GM21619 (cell line): ENCODE measurements around the gene BOC.

ENCODE experiments used
- ATAC-seq: cut with Tn5 transposase; IDR thresholded peaks from one replicate; pipeline ENCODE4 v1.9.1; 2021; ENCODE audit not compliant: unreplicated experiment

Gene BOC

GRCh38 chr3:113249111-113249510 lies 37.8 kb downstream of the BOC start:
- ATAC-seq: no peak

- ATAC-seq: no peak
Observed at GRCh38 chr3:113249601-113250000, 38.2 kb downstream of the BOC start.

DNA sequence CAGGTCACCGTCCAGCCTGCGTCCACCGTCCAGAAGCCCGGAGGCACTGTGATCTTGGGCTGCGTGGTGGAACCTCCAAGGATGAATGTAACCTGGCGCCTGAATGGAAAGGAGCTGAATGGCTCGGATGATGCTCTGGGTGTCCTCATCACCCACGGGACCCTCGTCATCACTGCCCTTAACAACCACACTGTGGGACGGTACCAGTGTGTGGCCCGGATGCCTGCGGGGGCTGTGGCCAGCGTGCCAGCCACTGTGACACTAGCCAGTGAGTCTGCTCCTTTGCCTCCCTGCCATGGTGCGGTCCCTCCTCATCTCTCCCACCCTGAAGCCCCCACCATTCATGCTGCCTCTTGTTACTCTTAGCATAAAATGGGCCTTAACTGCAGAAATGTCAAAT lies 39.2 kb downstream of the BOC start:
- no peak for ATAC-seq

DNA sequence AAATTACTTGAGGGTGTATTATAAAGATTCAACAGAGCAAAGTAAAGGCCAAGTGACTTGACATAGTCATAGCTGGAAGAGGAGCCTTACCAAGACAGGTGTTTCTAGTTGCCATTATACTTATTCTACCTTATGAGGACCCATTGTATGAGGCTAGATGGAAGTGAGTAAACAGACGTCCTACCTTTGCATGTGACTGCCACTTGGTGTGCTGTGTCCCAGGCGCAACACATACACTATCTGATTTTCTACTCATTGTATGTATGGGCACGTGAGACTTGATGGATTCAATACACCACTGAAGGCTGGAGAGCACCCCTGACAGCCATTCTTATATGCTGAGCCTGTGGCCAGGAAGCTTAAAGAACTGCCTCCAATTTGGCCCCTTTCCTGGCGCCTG lies 40.5 kb downstream of the BOC start:
- ATAC-seq: no peak

- no peak for ATAC-seq
Observed at GRCh38 chr3:113252553-113252952, 41.2 kb downstream of the BOC start.

- ATAC-seq: no peak
Observed at GRCh38 chr3:113253702-113254101, 42.3 kb downstream of the BOC start.

DNA sequence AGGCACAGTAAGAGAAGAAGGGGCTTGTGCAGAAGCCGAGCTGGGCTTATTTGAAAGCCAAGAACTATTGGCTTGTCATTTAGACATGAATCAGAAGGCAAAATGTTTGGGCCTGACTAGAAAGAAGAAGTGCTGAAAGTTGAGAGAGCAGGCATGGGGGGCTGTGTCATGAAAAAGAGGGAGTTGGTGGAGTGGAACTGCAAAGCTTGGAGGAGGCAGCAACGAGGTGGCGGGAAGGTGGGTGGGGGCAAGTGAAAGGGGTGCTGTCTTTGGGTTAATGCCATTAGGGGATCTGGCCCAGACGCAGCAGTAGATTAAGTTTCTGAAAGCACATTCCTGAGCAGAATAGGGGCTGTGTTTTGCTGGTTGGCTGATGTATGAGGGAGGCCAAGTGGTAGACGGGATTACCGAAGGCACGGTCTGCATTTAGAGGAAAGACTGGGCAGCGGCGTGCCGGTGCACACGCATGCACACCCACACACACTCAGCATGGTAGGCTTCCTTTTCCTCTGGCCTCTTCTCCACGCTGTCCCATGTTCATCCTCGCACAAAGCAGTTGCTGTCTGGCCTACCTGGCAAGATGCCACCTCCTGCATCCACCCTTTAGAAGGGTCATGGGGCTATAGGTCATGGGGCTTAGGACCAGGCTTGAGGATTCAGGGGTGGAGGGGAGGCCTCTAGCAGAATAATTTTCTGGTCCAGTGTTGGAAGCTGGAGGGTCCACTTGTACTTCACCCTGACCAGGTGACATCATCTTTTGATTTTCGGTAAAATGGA lies 43.0 kb downstream of the BOC start:
- no peak for ATAC-seq

DNA sequence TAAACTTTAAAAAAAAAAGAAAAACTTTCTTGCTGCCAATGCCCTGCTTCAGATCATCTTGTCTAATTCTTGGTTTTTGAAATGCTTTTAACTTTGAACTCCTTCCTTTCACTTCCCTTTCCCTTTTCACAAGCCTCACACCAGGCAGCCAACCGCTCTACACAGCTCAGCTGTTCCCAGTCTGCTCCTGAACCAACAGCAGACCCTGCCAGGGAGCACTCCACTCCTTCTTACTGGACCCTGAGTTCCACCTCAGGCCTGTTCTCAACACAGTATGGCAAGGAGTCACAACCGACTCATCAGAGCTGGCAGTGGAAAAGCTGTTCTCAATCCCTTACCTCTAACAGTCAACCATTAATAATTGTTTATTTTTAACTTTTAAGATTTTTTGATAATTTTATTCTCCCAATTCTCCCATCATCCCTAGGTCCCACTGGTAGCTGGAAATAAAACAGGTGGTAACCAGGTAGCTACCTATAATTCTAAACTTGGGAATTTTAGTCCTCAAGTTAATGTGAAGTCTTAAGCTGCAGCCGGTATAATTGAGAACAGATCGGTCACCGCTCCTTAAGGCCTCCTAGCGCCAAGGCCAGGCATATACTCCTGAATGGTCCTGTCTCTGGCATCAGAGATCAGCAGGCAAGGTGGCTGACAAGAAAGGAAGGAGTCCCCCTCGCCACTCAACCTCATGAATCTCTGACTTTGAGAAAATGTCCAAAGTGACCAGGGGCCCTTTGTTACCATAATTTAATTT lies 43.9 kb downstream of the BOC start:
- no peak for ATAC-seq

GRCh38 chr3:113255854-113256615 lies 44.7 kb downstream of the BOC start:
- no peak for ATAC-seq

DNA sequence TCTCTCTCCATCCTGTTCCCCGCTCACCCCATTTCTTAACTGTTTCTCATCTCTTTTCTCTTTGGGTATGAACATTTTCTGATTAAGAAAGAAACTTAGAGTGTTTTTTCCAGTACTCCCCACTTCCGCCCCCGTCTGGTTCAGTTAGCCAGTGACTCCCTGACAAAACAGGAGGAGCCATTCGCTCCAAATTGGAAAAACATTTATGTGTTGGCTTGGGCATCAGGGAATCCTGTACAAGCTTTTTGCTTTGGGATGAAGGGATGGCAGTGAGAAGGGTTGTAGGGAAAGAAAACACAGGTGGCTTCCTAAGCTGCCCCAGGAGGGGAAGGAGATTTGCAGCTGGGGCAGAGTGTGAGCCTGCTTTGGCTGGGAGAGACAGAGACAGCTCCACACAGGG lies 47.0 kb downstream of the BOC start:
- ATAC-seq: no peak

DNA sequence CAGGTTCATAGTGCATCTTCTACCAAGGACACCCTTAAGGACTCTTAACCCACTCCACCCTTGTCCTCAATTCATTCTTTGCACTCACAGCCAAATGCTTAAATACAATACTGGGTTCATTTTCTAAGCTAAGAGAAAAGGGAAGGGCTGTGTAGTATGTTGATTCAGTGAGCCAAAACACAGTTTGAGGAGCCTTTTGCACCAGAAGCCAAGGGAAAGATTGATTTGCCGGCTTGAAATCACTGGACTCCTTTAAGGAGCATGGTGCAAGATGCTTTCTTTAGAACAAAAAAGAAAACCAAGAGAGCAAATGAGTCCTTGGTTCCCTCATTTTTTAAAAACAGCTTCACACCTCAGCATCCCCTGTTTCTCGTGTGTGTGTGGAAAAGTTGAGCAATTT lies 47.8 kb downstream of the BOC start:
- ATAC-seq: no peak

DNA sequence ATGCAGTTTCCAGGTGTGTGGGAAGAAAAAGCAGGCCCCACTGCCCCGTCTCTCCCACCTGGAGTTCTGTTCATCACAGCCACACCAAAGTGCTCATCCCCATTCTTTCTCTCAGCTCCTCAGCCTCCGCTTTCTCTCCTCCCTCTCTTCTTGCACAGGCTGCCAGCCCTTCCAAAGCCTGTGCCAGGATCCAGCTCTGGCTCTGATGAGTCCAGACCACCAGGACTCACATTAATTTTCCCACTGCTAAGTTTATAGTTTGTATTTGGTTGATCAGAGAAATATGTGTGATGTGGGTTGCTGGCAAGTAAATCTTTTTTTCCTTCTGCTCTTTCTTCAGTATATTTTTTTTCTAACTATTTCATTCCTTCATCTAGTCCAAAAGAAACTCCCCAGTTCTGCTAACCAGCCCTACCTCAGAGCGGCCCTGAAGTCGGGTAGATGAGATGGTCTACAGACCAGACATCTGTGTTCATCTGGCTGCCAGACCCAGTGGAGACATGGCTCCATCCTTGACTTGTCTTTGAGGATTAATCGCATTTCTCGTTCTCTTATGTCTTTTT lies 49.8 kb downstream of the BOC start:
- no peak for ATAC-seq

DNA sequence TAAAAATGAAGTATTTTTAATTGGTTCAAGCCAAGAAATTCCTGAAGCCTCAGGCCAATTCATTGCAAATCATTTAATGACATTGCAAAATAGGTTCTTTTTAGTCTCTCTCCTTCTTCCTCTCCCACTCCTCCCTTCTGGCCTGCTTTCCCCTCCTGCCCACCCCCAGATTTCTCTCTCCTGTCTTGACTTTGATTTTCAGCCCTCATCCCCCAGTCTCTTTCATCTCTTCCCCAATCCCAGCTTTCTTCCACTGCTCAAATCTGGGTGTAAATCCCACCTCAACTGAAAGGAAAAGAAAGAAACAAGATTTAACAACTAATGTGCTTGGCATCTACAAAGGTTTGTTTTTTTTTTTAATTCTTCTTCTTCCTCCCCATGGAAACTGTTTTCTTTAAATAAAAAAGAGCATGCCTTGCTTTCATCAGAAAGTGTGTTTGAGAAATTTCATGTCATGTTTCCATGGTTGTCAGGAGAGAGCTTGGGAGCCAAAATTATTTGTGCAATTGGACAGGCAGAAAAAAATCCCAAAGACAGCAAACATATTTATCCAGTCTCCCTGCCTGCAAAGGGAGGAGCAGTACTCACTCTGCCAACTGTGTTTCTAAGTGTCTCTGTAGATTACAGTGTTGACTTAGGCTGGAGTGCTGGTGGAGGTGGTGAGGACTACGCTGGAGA lies 50.4 kb downstream of the BOC start:
- ATAC-seq: no peak

- ATAC-seq: no peak
Observed at GRCh38 chr3:113262304-113262665, 50.9 kb downstream of the BOC start.

DNA sequence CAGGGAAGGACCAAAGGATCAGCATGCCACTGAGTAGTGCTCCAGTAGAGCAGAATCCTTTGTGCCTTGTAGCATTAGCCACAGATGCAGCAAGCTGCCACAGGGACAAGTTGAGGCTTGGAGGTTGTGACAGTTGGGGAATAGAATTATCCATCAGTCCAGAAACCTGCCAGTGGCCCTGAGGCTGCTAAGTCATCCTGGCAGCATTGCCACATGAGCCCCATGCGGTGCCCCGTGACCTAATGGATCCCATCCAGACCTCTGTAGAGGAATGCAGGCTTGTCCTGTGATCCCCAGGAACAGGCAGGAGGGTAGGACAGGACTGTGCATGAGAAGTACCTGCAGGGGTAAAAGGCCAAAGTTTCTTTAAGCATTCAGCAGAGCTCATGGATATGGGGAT lies 51.7 kb downstream of the BOC start:
- no peak for ATAC-seq

DNA sequence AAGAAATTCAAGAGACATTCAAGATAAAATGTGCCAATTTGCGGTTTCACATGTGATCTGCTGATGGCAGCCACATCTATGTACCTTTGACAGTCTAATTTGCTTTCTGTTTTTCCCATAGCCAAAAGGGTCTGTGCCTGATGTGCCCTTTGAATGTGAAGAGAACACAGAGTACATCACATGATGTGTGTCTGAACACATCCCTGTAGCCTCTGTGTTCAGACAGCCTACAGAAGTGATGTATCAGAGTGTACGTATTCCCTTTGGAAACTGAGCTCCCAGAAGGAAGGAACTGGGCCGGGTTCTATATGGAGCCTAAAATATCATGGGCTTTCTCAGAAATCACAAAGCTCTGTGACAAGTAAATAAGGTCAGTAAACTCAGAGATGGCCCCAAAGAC lies 52.4 kb downstream of the BOC start:
- ATAC-seq: no peak

- ATAC-seq: no peak
Observed at GRCh38 chr3:113264283-113265131, 53.1 kb downstream of the BOC start.

DNA sequence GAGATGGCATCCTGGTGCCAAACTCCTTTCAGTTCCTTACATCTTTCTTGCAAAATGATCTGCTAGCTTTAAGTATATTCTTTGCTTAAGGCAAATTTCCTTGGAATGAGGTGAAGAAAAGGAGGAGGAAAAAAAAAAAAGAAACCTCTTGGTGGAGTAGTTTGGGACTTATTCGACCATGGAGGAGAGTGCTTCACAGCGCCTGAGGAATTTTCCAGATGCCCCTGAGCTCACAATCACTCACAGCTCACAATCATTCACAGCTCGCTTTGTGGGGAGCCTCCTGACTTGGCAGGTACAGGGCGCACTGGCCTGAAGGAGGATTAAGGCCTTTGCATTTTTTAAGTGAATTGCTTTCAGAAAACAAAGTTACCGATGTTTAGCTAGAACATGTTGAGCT lies 53.9 kb downstream of the BOC start:
- ATAC-seq: no peak

DNA sequence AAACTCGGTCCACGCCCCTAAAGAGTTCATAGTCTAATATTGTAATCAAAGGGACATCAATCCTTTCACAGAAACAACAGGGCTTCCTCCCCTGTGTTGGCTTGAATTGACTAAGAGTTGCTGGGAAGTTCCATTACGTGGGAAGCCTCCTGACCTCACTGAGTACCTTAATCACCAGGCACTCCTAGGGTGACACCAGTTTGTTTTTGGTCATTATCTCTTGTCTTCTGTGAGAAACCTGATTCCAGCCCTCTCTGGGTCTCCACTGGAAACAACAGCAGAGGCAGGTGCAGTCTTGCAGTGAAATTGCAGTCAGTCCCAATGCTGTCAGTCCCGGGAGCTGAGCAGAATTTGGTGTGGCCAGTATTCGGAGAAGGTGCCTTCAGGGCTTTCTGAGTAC lies 55.4 kb downstream of the BOC start:
- ATAC-seq: no peak

DNA sequence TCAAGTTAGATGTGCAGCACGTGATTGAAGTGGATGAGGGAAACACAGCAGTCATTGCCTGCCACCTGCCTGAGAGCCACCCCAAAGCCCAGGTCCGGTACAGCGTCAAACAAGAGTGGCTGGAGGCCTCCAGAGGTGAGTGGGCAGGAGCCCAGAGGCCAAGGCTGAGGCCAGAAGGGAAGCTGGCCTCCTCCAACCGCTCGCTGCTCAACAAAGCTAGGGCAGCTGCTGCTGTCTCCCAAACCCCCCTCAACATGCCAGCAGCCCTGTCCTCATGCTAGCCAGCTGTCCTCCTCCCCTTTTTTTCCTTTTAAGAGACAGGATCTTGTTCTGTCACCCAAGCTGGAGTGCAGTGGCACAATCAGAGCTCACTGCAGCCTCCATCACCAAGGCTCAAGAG lies 57.0 kb downstream of the BOC start:
- ATAC-seq: no peak
